Measurements from ENCODE around the gene ASCL2.

- TF ChIP-seq CTCF (conservative IDR thresholded peaks at IDR 0.05 in 1 of 2, IDR thresholded peaks at IDR 0.05 in 1 of 2; ENCODE audit: extremely low read depth in 1 of 2, insufficient read depth in 1 of 2, low read depth in 1 of 2, low read length in 2 of 2) (no peak), EZH2 (IDR thresholded peaks at IDR 0.05; ENCODE audit: borderline replicate concordance, low read length) (no peak)
Observed at GRCh38 chr11:2289350-2289749, 19.0 kb upstream of the ASCL2 start.

Measured in mammary epithelial cell (primary cell).